Measurements from ENCODE around the gene SF3B4. TPM values are rescaled to one million over a fixed set of nuclear protein-coding genes. Genes with fewer than 3 reads are reported as not detected.

Gene SF3B4
- total and polyA plus RNA-seq, 2 of the 13 experiments (the other 11 are each of a cell fraction or from before 2014, with no cell fraction given) = 13.8 to 14.8 TPM

GRCh38 chr1:149887456-149888246 lies 40.0 kb downstream of the SF3B4 start (continued):
- TF ChIP-seq RORA (CRISPR knock-in tag; IDR thresholded peaks at IDR 0.05) = no peak
- no peak for TF ChIP-seq ZNF18 (CRISPR knock-in tag; IDR thresholded peaks at IDR 0.05; ENCODE audit: insufficient replicate concordance)
- TF ChIP-seq ZBTB1 (CRISPR knock-in tag; IDR thresholded peaks at IDR 0.05; ENCODE audit: borderline replicate concordance) = no peak
- no peak; the same call in 1 of the 2 replicates for TF ChIP-seq HINFP (CRISPR knock-in tag; IDR thresholded peaks at IDR 0.05; ENCODE audit: low read depth)
- peak; percentile 98 for TF ChIP-seq RBM22 (optimal IDR thresholded peaks at IDR 0.05; ENCODE audit: low read length)
- TF ChIP-seq NR2F6 (IDR thresholded peaks at IDR 0.05) = no peak
- TF ChIP-seq NR2F6 (CRISPR knock-in tag; IDR thresholded peaks at IDR 0.05) = no peak
- no peak for TF ChIP-seq ZBTB25 (CRISPR knock-in tag; IDR thresholded peaks at IDR 0.05)
- TF ChIP-seq ZMYM2 (CRISPR knock-in tag; IDR thresholded peaks at IDR 0.05) = no peak
- TF ChIP-seq TBX2 (CRISPR knock-in tag; IDR thresholded peaks at IDR 0.05; ENCODE audit: borderline replicate concordance) = peak; percentile 17; the same call in 1 of the 2 replicates
- TF ChIP-seq SNAPC5 (CRISPR knock-in tag; IDR thresholded peaks at IDR 0.05; ENCODE audit: borderline replicate concordance) = 0 out of 2 replicates have a peak, but pooled peaks have one; percentile 26
- TF ChIP-seq MAZ (IDR thresholded peaks at IDR 0.05; ENCODE audit: borderline replicate concordance, low read depth, low read length) = peak; percentile 67; the same call in 1 of the 2 replicates
- no peak; the same call in 1 of the 2 replicates for TF ChIP-seq MAZ (CRISPR knock-in tag; IDR thresholded peaks at IDR 0.05; ENCODE audit: low read depth)
- TF ChIP-seq ZNF335 (CRISPR knock-in tag; IDR thresholded peaks at IDR 0.05) = 0 out of 2 replicates have a peak, but pooled peaks have one; percentile 9
- TF ChIP-seq ZNF674 (CRISPR knock-in tag; IDR thresholded peaks at IDR 0.05; ENCODE audit: low read depth) = no peak
- TF ChIP-seq ZBTB43 (CRISPR knock-in tag; conservative IDR thresholded peaks at IDR 0.05) = no peak
- no peak for TF ChIP-seq ZFP36 (IDR thresholded peaks at IDR 0.05; ENCODE audit: borderline replicate concordance, low read depth, low read length, partially characterized antibody)
- no peak for TF ChIP-seq ZNF878 (CRISPR knock-in tag; IDR thresholded peaks at IDR 0.05)
- no peak for TF ChIP-seq ZNF205 (CRISPR knock-in tag; IDR thresholded peaks at IDR 0.05)
- TF ChIP-seq SMC3 (IDR thresholded peaks at IDR 0.05; ENCODE audit: low read length) = no peak
- 0 out of 2 replicates have a peak, but pooled peaks have one; percentile 38 for TF ChIP-seq STAT5B (CRISPR knock-in tag; IDR thresholded peaks at IDR 0.05)
- no peak for TF ChIP-seq ZNF431 (CRISPR knock-in tag; IDR thresholded peaks at IDR 0.05; ENCODE audit: borderline replicate concordance, low read depth)

All from HepG2 (cell line).